GM12873 (cell line): ENCODE data around the gene C18orf63.

Experiments
- CTCF ChIP-seq: IDR thresholded peaks from 2 replicates; pipeline ENCODE4 v1.5.1; 2012; ENCODE audit warnings: low read depth, mild to moderate bottlenecking, moderate library complexity, low read length, control low read depth; ENCODE audit not compliant: insufficient read depth; ENCODE audit errors: missing control alignments

Gene C18orf63

GRCh38 chr18:74395006-74395405 is 79.4 kb downstream of the C18orf63 start:
- TF ChIP-seq CTCF, result no peak

GRCh38 chr18:74395648-74396154 is 80.1 kb downstream of the C18orf63 start:
- no peak for TF ChIP-seq CTCF

GRCh38 chr18:74396171-74397169 is 80.8 kb downstream of the C18orf63 start:
- no peak for TF ChIP-seq CTCF

GRCh38 chr18:74397572-74397971 is 81.9 kb downstream of the C18orf63 start:
- no peak for TF ChIP-seq CTCF

GRCh38 chr18:74399091-74399887 is 83.7 kb downstream of the C18orf63 start:
- TF ChIP-seq CTCF, result no peak

- TF ChIP-seq CTCF, result no peak
Measured at GRCh38 chr18:74400813-74401212, 85.2 kb downstream of the C18orf63 start.
